Karpas-422 (cell line): Measurements from ENCODE around the gene TPO. TPM values are rescaled to one million over a fixed set of nuclear protein-coding genes. Genes with fewer than 3 reads are reported as not detected.
"Not testable (repeated sequence)": the region's sequence is repeated elsewhere in the genome, so short reads cannot be mapped to it uniquely, and the experiment has no call there.

ENCODE experiments used
- DNase-seq: peaks from one replicate; pipeline ENCODE4 v3.0.0-alpha.2; 2015
- H2AFZ ChIP-seq: fragments of 200-600 bp; sonication (generic); 2 replicates; pipeline ENCODE4 v1.6.1; 2014; ENCODE audit warnings: antibody characterized with exemption, low read length, mixed read lengths
- H3K27ac ChIP-seq: fragments of 200-600 bp; sonication (generic); 2 replicates; pipeline ENCODE4 v1.5.1; 2014; ENCODE audit warnings: mild to moderate bottlenecking, low read length, moderate library complexity
- H3K27me3 ChIP-seq: fragments of 200-600 bp; sonication (generic); 2 replicates; pipeline ENCODE4 v1.6.1; 2014; ENCODE audit warnings: low read length, mixed read lengths
- H3K36me3 ChIP-seq: fragments of 200-600 bp; sonication (generic); 2 replicates; pipeline ENCODE4 v1.6.1; 2014; ENCODE audit warnings: low read length, mixed read lengths; ENCODE audit not compliant: insufficient read depth
- H3K4me1 ChIP-seq: fragments of 200-600 bp; sonication (generic); 2 replicates; pipeline ENCODE4 v1.6.1; 2014; ENCODE audit warnings: mild to moderate bottlenecking, low read length, mixed read lengths
- H3K4me2 ChIP-seq: fragments of 200-600 bp; sonication (generic); 2 replicates; pipeline ENCODE4 v1.6.1; 2014; ENCODE audit warnings: low read length, low read depth, mild to moderate bottlenecking; ENCODE audit not compliant: poor library complexity, severe bottlenecking
- H3K4me3 ChIP-seq: fragments of 200-600 bp; sonication (generic); 2 replicates; pipeline ENCODE4 v1.5.1; 2014; ENCODE audit warnings: mild to moderate bottlenecking, antibody characterized with exemption, low read length, mixed read lengths
- H3K79me2 ChIP-seq: fragments of 200-600 bp; sonication (generic); 2 replicates; pipeline ENCODE4 v1.6.1; 2014; ENCODE audit warnings: mild to moderate bottlenecking, low read length, mixed read lengths
- H3K9ac ChIP-seq: fragments of 200-600 bp; sonication (generic); 2 replicates; pipeline ENCODE4 v1.6.0; 2014; ENCODE audit warnings: low read length
- H3K9me2 ChIP-seq: fragments of 200-600 bp; sonication (generic), shearing (Covaris generic); replicated peaks from 2 replicates; pipeline ENCODE4 v1.6.0; 2014; ENCODE audit warnings: mild to moderate bottlenecking, low read length, moderate library complexity; ENCODE audit not compliant: insufficient read depth
- H3K9me3 ChIP-seq: fragments of 300-700, 200-600 bp; sonication (generic); 2 replicates; pipeline ENCODE4 v1.6.1; 2014; ENCODE audit warnings: low read length, mixed read lengths
- H4K20me1 ChIP-seq: fragments of 200-600 bp; sonication (generic); 2 replicates; pipeline ENCODE4 v1.6.1; 2014; ENCODE audit warnings: mild to moderate bottlenecking, antibody characterized with exemption, low read length, low read depth; ENCODE audit not compliant: insufficient read depth
- total RNA-seq: library from RNA; depleted of rRNA; stranded (reverse); fragments of >200 nt; shearing (Covaris generic); gene quantifications from 2 replicates; pipeline ENCODE4 v1.2.3, GENCODE V29; 2014; ENCODE audit warnings: low replicate concordance

Gene TPO
- total RNA-seq, 1 experiment from 2014 or later = not detected

GRCh38 chr2:1407950-1408675, 5.2 kb upstream of the TPO start:
- Histone ChIP-seq H3K79me2 (no peaks in the 10 kb centered on the region), H3K4me1 (no peaks in the 10 kb centered on the region), H3K9me2 (no peaks in the 10 kb centered on the region), H2AFZ (no peak overlapping the region), H3K9me3 (no peaks in the 10 kb centered on the region), H3K4me3 (no peak overlapping the region), H3K36me3 (no peaks in the 10 kb centered on the region), H3K27ac (no peak overlapping the region), H3K4me2 (no peak overlapping the region), H4K20me1 (no peaks in the 10 kb centered on the region), H3K9ac (no peak overlapping the region), H3K27me3 (no peaks in the 10 kb centered on the region)
- DNase-seq = no peak

- Histone ChIP-seq H3K9me3 (no peaks in the 10 kb centered on the region), H3K27ac (no peak overlapping the region)
Measured at GRCh38 chr2:1414121-1414520, 858 bp downstream of the TPO start.

GRCh38 chr2:1414901-1415300, 1.6 kb downstream of the TPO start:
- H3K79me2 ChIP-seq = not testable (repeated sequence)

More at GRCh38 chr2:1414121-1414520, 858 bp downstream of the TPO start:
- no peak overlapping the region for H3K9ac ChIP-seq
- no peaks in the 10 kb centered on the region for H3K36me3 ChIP-seq
- DNase-seq = no peak
- no peak overlapping the region for H2AFZ ChIP-seq
- no peaks in the 10 kb centered on the region for H3K27me3 ChIP-seq
- H4K20me1 ChIP-seq = no peaks in the 10 kb centered on the region
- no peak overlapping the region for H3K4me3 ChIP-seq
- no peaks in the 10 kb centered on the region for H3K9me2 ChIP-seq
- H3K4me1 ChIP-seq = no peaks in the 10 kb centered on the region
- H3K79me2 ChIP-seq = no peaks in the 10 kb centered on the region
- H3K4me2 ChIP-seq = no peak overlapping the region

GRCh38 chr2:1415501-1415900, 2.2 kb downstream of the TPO start:
- DNase-seq = no peak
- no peaks in the 10 kb centered on the region for H3K36me3 ChIP-seq
- no peak overlapping the region for H3K4me2 ChIP-seq
- no peak overlapping the region for H3K9ac ChIP-seq
- H3K27ac ChIP-seq = no peak overlapping the region
- H3K9me2 ChIP-seq = no peaks in the 10 kb centered on the region
- no peaks in the 10 kb centered on the region for H3K79me2 ChIP-seq
- H3K9me3 ChIP-seq = no peaks in the 10 kb centered on the region
- H2AFZ ChIP-seq = no peak overlapping the region
- H3K4me3 ChIP-seq = no peak overlapping the region
- no peaks in the 10 kb centered on the region for H3K27me3 ChIP-seq
- H4K20me1 ChIP-seq = no peaks in the 10 kb centered on the region
- no peaks in the 10 kb centered on the region for H3K4me1 ChIP-seq

More at GRCh38 chr2:1414901-1415300, 1.6 kb downstream of the TPO start:
- H2AFZ ChIP-seq, H3K9ac ChIP-seq, H3K4me3 ChIP-seq, H3K27ac ChIP-seq, H3K4me2 ChIP-seq, H3K4me1 ChIP-seq, DNase-seq, H3K27me3 ChIP-seq, H4K20me1 ChIP-seq, H3K36me3 ChIP-seq, H3K9me3 ChIP-seq, H3K9me2 ChIP-seq: not testable (repeated sequence)

- Histone ChIP-seq H3K4me1 (no peaks in the 10 kb centered on the region), H3K27ac (no peak overlapping the region), H3K4me3 (no peak overlapping the region), H3K27me3 (no peaks in the 10 kb centered on the region), H3K9ac (no peak overlapping the region), H4K20me1 (no peaks in the 10 kb centered on the region), H3K79me2 (no peaks in the 10 kb centered on the region), H3K36me3 (no peaks in the 10 kb centered on the region), H2AFZ (no peak overlapping the region), H3K4me2 (no peak overlapping the region), H3K9me3 (no peaks in the 10 kb centered on the region), H3K9me2 (no peaks in the 10 kb centered on the region)
- DNase-seq = no peak
Measured at GRCh38 chr2:1418566-1418965, 5.3 kb downstream of the TPO start.

- Histone ChIP-seq H4K20me1 (no peaks in the 10 kb centered on the region), H3K4me2 (no peak overlapping the region), H3K9me2 (no peaks in the 10 kb centered on the region), H3K4me1 (no peaks in the 10 kb centered on the region), H3K36me3 (no peaks in the 10 kb centered on the region), H3K79me2 (no peaks in the 10 kb centered on the region), H3K4me3 (no peak overlapping the region), H3K27ac (no peak overlapping the region), H3K9me3 (no peaks in the 10 kb centered on the region), H3K27me3 (no peaks in the 10 kb centered on the region), H3K9ac (no peak overlapping the region), H2AFZ (no peak overlapping the region)
- no peak for DNase-seq
Measured at GRCh38 chr2:1420746-1421480, 7.7 kb downstream of the TPO start.

- Histone ChIP-seq H3K27ac (no peak overlapping the region), H3K4me3 (no peak overlapping the region), H3K4me2 (no peak overlapping the region), H2AFZ (no peak overlapping the region), H4K20me1 (no peaks in the 10 kb centered on the region), H3K36me3 (no peaks in the 10 kb centered on the region), H3K9ac (no peak overlapping the region), H3K4me1 (no peaks in the 10 kb centered on the region), H3K79me2 (no peaks in the 10 kb centered on the region), H3K9me3 (no peaks in the 10 kb centered on the region), H3K9me2 (no peaks in the 10 kb centered on the region), H3K27me3 (no peaks in the 10 kb centered on the region)
- no peak for DNase-seq
Measured at GRCh38 chr2:1421731-1422130, 8.5 kb downstream of the TPO start.

- Histone ChIP-seq H3K9me3 (no peaks in the 10 kb centered on the region), H3K27ac (no peak overlapping the region), H3K36me3 (no peaks in the 10 kb centered on the region), H4K20me1 (no peaks in the 10 kb centered on the region), H3K9me2 (no peaks in the 10 kb centered on the region), H3K79me2 (no peaks in the 10 kb centered on the region), H3K9ac (no peak overlapping the region), H3K4me2 (no peak overlapping the region), H3K27me3 (no peaks in the 10 kb centered on the region), H3K4me3 (no peak overlapping the region), H2AFZ (no peak overlapping the region), H3K4me1 (no peaks in the 10 kb centered on the region)
- no peak for DNase-seq
Measured at GRCh38 chr2:1422131-1422530, 8.9 kb downstream of the TPO start.
